NCI-H345 treated with DMSO at 0.1 percent for 48 hours (cell line): Measurements from ENCODE around the gene IYD.

ENCODE experiments used
- DNase-seq: peaks from one replicate; lab custom pipeline; 2025; ENCODE audit not compliant: unreplicated experiment; lab: John Stamatoyannopoulos, UW

IYD gene, protein sequence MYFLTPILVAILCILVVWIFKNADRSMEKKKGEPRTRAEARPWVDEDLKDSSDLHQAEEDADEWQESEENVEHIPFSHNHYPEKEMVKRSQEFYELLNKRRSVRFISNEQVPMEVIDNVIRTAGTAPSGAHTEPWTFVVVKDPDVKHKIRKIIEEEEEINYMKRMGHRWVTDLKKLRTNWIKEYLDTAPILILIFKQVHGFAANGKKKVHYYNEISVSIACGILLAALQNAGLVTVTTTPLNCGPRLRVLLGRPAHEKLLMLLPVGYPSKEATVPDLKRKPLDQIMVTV

DNA sequence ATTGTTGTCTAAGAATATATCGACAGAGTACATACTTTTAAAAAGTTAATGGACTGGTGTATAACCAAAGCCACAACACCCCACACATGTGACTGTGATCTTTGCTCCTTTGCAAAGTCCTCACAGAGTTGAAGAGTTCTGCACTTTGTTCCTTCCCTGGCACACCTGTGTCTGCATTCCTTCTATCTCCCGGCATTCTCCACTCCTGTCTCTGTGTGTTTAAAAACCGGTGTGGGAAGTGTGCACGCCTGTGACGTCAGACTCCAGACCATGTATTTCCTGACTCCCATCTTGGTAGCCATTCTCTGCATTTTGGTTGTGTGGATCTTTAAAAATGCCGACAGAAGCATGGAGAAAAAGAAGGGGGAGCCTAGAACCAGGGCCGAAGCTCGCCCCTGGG, at the start of gene IYD:
TSS of gene IYD (plus strand) at position 251 of the 400 bp plus-strand sequence. CDS start at position 271, 20 bp downstream.
- no peak for DNase-seq

DNA sequence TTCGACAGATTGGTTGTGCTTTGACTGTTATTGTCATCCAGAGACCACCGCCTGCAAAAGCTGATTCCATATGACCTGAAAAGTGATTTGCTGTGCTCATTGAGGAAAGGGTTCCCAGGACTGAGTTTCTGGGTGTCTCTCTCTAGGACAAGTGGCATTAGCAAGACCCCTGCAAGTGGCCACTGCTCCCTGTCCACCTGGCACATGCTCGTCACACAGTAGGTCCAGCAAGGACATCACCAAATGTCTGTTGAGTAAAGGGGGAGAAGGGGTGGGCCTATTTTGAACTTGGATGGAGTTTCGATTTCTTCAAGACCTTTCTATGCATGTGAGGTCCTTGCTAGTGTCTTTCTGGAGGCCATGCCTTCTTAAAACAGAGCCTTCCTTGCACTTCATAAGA, 48.9 kb upstream of the IYD start:
- DNase-seq: no peak

DNA sequence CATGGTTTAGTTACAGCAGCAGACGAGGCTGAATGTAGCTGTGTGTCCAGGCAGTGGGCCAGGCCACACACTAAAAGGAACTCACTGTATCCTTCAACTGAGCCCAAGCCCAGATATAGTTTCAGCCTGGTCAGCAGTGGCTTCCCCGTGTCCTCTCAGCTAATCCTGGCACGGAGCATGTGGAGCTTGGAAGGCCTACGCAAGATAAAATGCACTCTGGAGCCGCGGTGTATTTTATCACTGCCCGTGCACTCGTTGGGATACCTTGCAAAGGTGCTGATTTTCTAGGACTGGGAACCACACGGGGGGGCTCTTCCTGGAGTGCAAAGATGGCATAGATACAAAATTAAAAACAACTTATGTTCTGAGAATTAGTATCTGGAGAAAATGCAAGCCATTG, 48.4 kb upstream of the IYD start:
- no peak for DNase-seq

DNA sequence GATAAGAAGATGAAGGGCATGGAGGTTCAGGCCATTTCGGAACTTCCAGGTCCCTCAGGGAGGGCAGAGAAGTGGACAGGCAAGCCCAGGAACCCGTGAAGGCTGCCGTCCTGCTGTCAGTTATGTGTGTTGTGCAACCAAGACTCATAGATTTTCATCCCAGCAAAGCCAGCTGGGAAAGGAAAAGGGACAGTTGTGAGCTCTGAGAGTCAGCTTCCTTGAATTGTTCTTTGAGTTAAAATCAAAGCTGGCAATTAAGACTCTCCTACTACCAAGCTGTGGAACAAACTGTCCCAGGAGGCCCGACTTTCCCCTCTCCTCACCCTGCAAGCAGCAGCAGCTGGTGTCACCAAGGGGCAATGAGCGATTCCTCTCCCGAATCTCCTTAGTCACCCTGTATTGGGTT, 46.3 kb upstream of the IYD start:
- DNase-seq: no peak

DNA sequence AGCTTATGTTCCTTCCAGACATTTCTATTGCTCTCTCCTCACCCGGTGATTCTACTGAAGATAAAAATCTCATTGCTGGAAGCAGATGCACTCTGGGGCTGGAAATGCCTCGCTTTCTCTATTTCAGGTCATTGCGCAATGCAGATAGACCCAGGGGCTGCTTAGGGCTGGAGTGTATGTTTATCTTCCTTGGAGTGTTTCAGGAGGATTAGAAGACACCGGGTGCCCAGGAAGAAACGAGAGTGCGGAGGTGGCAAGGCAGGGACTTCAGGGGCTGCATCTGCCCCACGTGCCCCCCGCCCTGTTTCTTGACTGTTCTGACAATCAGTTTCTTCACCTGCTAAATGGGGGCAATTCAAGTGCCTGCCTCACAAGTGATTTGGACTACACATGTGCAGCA, 45.6 kb upstream of the IYD start:
- no peak for DNase-seq

DNA sequence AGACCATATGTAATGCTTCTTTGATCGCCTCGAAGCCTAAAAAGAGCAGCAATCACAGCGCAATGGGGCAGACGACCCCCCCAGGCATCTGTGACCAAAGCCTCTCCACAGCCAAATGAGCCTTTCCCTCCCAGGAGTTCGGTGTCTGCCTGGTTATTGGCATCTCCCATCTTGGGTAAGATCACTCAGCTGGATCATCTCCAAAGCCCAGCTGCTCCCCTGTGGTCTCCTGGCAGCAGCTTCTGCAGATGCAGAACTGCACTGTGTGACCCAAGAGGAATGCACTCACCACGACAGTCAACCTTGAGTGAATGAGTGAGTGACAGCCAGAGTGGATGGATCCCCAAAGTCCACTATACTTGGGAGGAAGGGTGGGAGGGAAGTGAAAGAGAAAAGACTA, 44.8 kb upstream of the IYD start:
- DNase-seq: no peak

DNA sequence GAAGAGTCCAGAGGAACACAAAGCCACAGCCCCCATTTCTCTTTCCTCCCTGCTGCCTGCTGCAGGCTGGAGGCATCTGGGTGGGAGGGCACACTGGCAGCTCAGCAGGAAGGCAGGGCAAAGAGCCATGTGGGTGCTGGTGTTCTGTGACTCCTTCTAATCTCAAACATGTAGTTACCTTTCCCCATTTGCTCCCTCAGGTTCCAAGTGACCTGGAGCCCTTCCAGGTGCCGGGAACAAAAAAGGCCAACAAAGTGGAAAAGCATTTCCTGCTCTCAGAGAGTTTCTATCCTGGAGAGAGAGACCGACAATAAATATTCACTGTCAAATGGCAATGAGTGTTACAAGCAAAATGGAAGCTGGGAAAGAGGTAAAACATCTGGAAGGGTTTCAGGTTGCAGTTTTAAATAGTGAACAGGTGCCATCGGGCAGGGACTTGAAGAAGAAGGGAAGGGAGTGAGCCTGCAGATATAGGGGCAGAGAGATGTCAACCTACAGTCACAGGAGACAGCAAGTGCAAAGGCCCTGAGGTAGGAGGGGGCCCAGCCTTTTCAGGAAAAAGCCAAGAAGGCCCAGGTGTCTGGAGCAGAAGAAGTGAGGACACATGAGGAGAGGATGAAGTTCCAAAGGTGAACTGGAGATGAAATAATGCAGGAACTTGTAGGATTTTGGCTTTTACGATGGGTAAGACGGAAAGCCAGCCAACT, 43.6 kb upstream of the IYD start:
- no peak for DNase-seq

DNA sequence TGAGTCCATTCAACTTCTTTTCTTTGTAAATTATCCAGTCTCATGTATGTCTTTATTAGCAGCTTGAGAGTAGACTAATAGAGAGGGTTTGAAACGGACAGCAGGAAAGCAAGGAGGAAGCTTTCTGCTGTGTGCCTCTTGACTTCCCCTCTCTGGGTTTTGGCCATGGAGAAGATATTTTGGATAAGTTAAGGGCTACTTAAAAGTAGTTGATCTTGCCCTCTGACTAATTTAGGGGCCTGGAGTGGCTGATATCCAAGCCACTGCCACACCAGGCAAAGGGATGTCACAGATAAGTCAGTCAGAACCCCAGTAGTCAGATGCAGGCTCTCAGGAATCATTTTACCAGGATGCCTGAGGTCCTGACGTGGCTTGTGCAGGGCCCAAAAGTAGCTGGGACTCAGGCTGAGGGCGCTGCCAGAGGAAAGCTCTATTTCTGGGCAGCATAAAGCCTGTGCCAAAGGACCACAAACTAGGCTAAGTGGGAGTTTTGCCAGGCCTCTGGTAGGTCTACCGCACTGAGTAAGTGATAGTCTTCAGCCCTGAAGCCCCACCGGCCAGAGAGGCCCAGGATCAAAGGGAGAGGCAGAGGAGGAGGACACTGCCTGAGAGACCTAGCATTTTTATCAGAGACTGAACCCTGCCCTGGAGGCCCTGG, 41.6 kb upstream of the IYD start:
- no peak for DNase-seq

DNA sequence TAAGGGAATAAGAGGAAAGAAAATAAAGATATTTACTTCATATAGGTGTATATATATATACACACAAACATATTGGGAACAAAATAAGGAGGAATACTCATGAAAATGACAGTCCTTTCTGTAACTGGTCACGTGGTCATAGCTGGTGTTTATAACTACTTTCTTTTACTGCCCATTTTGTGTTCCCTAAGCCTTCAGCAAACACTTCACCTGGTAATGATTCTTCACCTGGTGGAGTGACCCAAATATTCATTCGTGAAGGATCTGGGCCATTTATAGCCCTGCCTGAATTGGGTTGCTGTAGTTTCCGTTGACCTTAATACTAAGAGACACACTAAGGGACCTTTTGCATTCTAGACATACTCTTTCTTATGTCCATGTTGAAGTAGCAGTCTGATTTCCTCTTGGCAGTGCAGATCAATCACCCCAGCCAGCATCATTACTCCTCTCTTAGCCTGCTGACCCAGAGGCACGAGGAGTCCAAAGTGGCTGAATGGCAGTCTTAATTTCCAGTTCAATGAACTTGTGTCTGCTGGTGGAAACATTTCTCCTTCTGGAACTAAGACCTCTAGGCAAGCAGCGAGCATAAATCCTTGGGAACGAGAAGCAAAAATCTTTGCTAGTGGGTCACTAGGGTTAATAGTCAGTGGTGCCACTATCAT, 39.9 kb upstream of the IYD start:
- DNase-seq: no peak

DNA sequence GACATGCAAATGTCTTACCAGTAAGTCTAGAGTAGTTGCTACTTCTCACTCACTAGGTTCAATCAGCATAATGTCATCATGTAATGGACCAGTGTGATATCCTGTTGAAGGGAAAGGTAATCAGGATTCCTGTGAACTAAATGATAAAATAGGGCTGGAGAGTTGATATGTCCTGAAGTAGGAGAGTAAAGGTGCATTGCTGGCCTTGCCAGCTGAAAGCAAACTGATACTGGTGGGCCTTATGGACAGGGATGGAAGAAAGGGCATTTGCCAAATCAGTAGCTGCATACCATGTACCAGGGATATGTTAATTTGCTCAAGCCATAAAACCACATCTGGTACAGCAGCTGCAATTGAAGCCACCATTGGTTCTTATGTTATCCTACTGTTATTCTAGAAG, 37.5 kb upstream of the IYD start:
- no peak for DNase-seq

DNA sequence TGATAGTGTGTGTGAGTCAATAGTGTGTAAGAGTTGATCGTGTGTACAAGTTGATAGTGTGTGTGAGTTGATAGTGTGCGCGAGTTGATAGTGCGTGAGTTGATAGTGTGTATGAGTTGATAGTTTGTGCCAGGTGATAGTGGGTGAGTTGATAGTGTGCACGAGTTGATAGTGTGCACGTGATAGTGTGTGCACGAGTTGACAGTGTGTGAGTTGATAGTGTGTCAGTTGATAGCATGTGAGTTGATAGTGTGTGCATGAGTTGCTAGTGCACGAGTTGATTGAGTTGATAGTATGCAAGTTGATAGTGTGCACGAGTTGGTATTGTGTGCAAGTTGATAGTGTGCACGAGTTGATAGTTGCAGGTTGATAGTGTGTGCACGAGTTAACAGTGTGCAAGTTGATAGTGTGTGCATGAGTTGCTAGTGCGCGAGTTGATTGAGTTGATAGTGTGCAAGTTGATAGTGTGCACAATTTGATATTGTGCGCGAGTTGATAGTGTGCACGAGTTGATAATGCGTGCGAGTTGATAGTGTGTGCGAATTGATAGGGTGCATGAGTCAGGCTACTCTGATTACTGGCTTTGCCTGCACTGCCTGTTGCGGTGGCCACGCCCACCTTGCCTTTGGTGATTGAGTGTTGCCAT, 35.8 kb upstream of the IYD start:
- no peak for DNase-seq

DNA sequence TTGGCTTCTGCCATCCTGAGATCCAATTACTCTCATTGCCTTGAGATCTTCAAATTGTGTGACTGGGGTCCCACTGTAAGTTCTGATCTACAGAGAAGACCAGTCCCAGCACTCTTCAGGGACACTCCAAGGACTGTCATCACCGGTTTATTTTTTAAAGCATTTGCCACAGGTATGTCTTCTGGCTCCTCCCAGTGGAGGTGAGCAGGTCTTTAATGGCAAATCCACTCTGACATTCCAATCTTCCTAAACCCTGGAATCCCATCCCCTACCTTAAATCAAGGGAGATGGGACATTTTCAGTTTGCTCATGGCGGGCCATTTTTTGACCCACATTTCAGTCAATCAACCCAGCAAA, 35.2 kb upstream of the IYD start:
- no peak for DNase-seq

DNA sequence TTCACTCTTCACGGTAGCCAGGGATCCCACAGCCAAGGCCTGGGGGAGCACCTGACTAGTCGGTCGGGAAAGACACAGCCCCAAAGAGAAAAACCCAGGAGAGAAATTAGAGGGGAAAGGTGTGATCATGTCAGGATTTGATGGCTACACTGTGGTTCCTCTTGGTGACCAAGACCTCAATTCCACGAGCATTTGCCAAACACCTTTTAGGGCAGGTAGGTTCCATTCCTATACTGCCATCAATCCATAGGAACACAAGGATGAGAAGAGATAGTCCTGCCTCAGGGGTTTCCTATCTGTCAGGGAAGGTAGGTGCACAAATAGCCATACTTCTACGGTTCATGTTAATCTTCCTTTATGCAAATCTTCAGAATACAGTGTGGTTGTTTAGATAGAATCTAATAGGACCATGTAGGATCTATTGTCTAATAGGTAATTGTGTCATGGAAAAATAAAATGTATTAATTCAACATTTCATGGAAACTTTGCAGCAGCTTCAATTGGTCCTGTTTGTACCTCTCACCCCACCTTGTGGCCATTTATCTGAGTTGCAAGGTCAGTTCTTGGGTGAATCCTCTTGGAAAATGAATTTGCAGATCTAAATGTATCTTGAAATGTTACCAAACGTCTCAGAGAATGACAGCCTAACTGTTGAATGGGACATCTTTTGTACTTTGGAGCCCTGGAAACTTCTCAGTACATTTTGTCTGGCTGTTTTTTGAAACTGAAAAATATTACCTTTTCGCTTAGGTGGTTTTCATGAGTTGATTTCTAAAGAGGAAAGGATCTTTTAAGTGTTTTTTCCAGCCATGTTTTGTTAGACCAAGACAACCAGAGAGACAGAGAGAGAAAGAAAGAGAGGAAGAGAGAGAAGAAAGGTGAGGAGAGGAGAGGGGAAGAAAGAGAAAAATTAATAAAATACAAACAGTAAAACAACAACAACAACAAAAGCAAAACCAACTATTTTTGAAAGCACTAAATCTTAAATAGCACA, 33.7 kb upstream of the IYD start:
- DNase-seq: peak; percentile 45

DNA sequence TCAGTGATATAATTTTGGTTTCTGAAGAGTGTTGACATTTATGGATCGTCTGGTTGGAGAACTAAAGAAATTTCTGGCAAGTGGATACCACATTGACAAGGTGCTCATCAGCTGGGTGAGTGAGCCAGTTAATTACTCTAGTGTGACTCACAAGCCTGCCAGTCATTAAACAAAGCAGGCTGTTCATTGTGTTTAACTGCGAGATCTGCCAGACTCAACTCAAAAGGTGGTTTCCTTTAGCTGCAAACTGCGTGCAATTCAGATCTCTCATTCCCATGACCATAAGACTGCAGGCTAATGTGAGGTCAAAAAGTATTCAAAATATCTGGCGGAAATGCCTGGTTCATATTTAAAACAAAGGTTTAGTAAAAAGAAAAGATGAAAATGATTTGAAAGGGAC, 32.5 kb upstream of the IYD start:
- DNase-seq: no peak

DNA sequence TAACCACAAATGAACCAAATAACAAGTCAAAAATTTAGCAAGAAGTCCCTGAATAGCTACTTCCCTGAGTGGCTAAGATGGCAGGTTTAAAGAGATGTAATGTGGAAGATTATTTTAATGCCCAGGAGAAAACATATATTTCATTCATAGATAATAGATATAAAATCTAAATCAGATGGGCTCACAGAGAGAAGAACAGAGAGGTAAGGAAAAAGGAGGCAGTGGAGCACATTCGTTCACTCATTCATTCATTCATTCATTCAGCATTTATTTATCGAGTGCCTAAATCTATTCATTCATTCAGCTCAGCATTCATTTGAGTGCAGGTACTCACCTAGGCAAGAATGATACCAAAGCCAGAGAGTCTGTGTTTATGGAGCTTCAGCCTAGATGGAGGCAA, 32.1 kb upstream of the IYD start:
- no peak for DNase-seq

DNA sequence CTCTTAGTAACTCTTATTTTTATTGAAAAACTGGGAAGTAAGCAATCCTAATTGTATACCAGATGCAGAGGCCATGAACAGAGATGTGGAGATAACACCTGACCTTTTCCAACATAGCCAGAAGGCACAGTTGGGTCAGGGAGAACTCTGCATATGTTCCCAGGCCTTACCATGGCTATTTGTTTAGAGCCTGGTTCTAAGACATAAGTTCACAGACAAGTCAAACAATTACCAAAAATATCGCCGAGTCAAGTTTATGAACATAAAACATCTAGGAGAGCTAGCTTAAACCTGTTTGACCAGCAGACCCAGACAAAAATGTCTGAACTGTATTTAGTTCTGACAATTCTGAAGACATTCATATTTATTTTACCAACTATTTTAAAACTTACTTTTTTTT, 26.7 kb upstream of the IYD start:
- no peak for DNase-seq

DNA sequence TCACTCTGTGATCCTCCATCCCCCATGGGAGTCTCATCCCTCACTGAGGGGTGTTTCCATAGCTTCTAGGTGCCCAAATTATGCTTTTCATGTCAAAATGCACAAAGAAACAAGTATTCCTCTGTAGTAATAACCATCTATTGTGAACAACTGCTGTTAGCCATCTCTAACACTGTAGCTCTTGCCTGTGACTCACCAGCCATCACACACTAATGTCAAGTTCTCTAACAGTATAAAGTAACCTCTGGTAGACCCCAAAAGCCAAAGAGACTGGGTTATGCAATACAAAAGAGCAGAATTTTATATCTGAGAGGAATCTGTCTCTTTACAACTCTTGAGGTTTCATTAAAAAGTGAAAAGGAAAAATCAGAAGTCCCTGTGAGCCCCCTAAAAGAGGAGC, 25.4 kb upstream of the IYD start:
- DNase-seq: no peak

DNA sequence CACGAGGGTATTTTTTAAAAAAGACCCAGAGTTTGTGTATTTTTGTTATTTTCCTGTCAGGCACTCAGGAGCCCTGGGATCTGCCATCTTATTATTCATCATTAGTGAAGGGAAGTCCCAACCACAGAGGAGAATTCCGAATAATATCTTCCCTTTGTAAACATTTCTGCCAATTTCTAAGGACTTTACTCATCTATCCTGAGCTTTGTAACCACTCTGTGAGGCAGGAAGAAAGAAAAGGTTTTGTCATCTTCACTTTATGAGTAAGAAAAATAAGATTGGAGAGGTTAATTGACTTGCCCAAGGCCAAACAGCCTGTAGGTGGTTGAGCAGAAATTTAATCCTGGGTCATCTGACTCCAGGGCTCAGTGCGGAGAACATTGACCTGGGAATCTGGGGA, 23.0 kb upstream of the IYD start:
- DNase-seq: no peak

DNA sequence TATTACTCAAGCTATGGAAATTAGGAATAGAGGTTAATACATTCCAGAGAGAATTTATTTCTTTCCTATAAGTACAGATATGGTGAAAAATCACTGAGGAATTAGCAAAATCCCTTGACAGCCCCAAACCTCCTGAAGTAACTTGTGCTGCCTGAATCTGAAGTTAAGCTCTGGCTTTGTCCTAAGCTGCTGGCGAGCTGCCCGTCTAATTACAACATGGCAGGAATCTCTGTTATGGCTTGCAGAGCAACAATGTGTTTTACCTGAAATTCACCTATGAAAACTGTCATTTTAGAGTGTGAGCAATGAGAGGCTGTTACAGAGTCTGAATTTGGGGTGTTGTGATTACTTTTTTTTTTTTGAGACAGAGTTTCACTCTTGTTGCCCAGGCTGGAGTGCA, 22.5 kb upstream of the IYD start:
- DNase-seq: no peak

DNA sequence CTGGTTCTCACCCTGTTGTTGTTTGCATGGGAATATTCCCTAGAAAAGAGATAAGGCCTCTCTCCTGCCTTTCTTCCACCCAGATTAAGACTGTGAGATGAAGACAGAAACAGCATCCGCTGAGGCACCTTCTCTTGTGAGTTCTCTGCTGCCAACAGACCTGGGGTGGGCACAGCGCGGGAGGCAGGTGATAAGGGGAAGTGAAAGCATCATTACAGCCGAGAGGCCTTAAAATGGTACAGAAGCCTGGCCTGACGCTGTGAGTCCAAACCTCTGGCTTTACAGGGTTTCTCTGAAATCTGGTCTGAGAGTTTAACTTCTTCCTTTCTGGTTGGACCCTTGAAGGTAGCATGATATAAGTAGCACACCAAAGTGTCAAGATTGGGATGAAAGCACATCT, 21.0 kb upstream of the IYD start:
- no peak for DNase-seq
